ENCODE data around the gene BOD1L1.

The BOD1L1 gene

GRCh38 chr4:13627606-13628311, at the start of gene BOD1L1:
TSS of gene BOD1L1 (minus strand) at chr4:13627725. CDS start at chr4:13627587, 138 bp downstream.
- H3K4me3 ChIP-seq (ENCODE audit: low read length) = peak within 1 kb of the TSS; percentile 82
- DNase-seq (ENCODE audit: low read depth) = peak; percentile 90
- TF ChIP-seq, protein P1, sequence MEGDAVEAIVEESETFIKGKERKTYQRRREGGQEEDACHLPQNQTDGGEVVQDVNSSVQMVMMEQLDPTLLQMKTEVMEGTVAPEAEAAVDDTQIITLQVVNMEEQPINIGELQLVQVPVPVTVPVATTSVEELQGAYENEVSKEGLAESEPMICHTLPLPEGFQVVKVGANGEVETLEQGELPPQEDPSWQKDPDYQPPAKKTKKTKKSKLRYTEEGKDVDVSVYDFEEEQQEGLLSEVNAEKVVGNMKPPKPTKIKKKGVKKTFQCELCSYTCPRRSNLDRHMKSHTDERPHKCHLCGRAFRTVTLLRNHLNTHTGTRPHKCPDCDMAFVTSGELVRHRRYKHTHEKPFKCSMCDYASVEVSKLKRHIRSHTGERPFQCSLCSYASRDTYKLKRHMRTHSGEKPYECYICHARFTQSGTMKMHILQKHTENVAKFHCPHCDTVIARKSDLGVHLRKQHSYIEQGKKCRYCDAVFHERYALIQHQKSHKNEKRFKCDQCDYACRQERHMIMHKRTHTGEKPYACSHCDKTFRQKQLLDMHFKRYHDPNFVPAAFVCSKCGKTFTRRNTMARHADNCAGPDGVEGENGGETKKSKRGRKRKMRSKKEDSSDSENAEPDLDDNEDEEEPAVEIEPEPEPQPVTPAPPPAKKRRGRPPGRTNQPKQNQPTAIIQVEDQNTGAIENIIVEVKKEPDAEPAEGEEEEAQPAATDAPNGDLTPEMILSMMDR (conservative IDR thresholded peaks at IDR 0.05; ENCODE audit: low read length) = peak; percentile 50

DNA sequence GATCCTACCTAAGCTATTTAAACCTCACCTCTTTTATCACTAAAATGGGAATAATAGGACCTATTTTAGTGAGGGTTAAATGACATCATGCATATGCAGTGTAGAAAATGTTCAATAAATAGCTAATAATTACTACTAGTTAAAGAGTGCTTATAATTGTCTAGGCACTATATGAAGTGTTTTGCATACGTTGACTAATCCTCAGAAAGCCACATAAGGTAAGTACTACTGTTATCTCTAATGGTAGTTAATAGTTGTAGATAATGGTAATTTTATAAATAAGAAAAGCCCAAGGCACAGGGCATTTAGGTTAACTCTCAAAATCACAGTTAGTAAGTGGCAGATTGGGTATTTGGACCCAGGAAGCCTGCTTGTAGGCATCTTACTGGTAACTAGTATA, 47.4 kb upstream of the BOD1L1 start:
- TF ChIP-seq, protein P1 (conservative IDR thresholded peaks at IDR 0.05; ENCODE audit: low read length) = no peak
- DNase-seq (ENCODE audit: low read depth) = no peak

GRCh38 chr4:13673167-13673566, 45.6 kb upstream of the BOD1L1 start:
- H3K4me3 ChIP-seq (ENCODE audit: low read length) = no peak overlapping the region
- no peak for DNase-seq (ENCODE audit: low read depth)
- TF ChIP-seq, protein P1 (conservative IDR thresholded peaks at IDR 0.05; ENCODE audit: low read length) = no peak

More for the DNA sequence above, 47.4 kb upstream of the BOD1L1 start:
- H3K4me3 ChIP-seq (ENCODE audit: low read length) = no peak overlapping the region

DNA sequence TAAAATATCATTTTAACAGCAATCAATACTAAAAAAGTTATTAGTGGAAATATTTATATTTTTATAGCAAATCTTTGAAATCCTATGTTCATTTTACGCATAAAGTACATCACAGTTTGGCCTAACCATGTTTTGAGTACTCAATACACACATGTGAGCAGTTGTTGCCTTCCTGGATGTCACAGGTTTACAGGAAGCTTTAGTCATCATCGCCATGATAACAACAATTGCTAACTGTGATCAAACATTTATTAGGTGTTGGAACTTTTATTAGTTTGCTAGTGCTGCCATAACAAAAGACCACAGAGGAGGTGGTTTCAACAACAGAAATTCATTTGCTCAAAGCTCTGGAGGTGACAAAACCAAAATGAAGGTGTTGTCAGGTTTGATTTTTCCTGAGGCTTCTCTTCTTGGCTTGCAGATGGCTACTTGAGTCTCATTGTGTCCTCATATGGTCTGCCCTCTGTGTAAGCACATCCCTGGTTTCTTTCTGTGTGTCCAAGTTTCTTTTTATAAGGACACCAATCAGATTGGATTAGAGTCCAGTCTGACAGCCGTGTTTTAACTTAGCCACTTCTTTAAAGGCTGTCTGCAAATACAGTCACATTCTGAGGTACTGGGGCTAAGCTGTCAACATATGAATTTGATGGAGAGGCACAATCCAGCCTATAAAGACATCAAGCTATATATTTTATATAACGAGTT, 43.1 kb upstream of the BOD1L1 start:
- TF ChIP-seq, protein P1 (conservative IDR thresholded peaks at IDR 0.05; ENCODE audit: low read length) = no peak
- no peak overlapping the region for H3K4me3 ChIP-seq (ENCODE audit: low read length)
- no peak for DNase-seq (ENCODE audit: low read depth)

GRCh38 chr4:13665701-13666660, 38.5 kb upstream of the BOD1L1 start:
- H3K4me3 ChIP-seq (ENCODE audit: low read length) = no peak overlapping the region
- TF ChIP-seq, protein P1 (conservative IDR thresholded peaks at IDR 0.05; ENCODE audit: low read length) = no peak
- DNase-seq (ENCODE audit: low read depth) = no peak

DNA sequence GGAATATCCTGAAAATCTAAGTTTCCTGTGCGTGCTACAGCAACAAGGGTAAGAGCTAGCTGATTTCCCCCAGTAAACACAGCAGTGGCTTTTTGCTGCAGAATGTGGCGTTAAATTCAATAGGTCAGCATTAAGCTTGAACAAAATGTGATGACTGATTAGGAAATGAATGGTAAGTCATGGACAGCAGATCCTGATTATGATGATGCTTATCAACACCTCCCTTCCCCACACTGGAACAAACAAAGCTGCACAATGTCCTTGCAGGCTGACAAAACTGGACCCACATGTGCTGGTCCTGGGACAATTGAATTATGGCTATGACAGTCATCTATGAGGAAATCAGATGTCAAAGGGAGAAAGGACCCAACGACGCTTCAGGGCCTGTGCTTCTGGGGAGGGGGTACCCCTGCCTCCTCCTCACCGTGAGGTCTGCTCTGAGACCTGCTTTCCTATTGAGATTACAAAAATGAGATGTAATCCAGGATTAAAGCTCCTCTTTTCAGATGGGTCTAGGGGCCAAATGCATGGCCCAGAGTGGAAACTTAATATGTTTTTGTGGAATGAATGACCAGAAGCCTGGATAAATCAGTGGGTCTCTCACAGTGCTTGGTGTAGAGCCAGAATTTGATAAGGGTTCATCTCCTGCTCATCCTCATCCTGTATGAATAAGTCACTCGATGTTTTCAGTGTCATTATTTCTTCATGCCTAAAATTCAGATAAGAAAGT, 32.0 kb upstream of the BOD1L1 start:
- TF ChIP-seq, protein P1 (conservative IDR thresholded peaks at IDR 0.05; ENCODE audit: low read length) = no peak
- no peak overlapping the region for H3K4me3 ChIP-seq (ENCODE audit: low read length)
- DNase-seq (ENCODE audit: low read depth) = no peak

All from AG10803 (cell line).